BJ (cell line): ENCODE results near the gene PTPRM. TPM values are rescaled to one million over a fixed set of nuclear protein-coding genes. Genes with fewer than 3 reads are reported as not detected.

ENCODE experiments used
- CTCF ChIA-PET: fragments of 350-600 bp; formaldehyde crosslinking; extraction: SDS; loops from one replicate; lab custom pipeline; 2021; ENCODE audit warnings: antibody characterized with exemption, inconsistent platforms; lab: Yijun Ruan, JAX
- POLR2A ChIA-PET: fragments of 300-600 bp; sonication (Branson Sonifier 250); formaldehyde crosslinking; extraction: SDS; loops from one replicate; lab custom pipeline; 2021; ENCODE audit warnings: antibody characterized with exemption; lab: Charles Lee
- DNase-seq: peaks from one replicate; pipeline ENCODE4 v3.0.0-alpha.2; 2011; ENCODE audit warnings: low read depth
- H3K27me3 ChIP-seq: 2 replicates; pipeline ENCODE4 v1.6.0; 2011; ENCODE audit warnings: low read length; ENCODE audit not compliant: control insufficient read depth, insufficient read depth
- H3K36me3 ChIP-seq: 2 replicates; pipeline ENCODE4 v1.5.1; 2011; ENCODE audit warnings: low read length; ENCODE audit not compliant: control insufficient read depth, insufficient read depth
- H3K4me3 ChIP-seq: 2 replicates; pipeline ENCODE4 v1.5.1; 2011; ENCODE audit warnings: low read depth, mild to moderate bottlenecking, control low read depth, low read length
- polyA plus RNA-seq: library from polyadenylated mRNA; depleted of rRNA; stranded (reverse); fragments of >200 nt; gene quantifications from 2 replicates; pipeline ENCODE4 v1.2.3, GENCODE V29; 2011
- TF ChIP-seq, protein P1 (sequence below): IDR thresholded peaks from 2 replicates; pipeline ENCODE4 v1.5.1; 2011; ENCODE audit warnings: low read depth, mild to moderate bottlenecking, control low read depth, inconsistent platforms, low read length, moderate library complexity; ENCODE audit not compliant: insufficient read depth

Gene PTPRM
- polyA plus RNA-seq, 1 experiment: 149 TPM

DNA sequence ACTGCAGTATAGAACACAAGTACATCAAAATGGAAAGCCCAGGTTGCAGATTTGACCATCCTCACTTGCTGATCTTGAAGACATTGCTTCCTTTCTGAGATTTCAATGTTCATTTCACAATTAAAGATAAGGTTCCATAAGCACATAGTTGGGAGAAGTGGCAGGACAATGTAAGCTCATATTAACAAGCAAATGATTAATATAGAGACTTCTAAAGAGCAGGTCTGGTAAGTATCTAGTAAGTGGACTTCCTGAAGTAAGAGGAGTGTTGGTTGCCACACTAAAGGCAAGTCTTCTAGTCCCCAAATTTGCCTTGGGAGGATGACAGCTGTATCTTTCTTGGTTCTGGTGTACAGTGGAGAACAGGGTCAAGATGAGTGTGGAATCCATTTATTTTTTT lies 1.4 kb upstream of the PTPRM start:
- DNase-seq: no peak
- Histone ChIP-seq H3K4me3 (peak overlapping the region; percentile 62), H3K27me3 (no peaks in the 10 kb centered on the region), H3K36me3 (no peaks in the 10 kb centered on the region)
- TF ChIP-seq, protein P1, sequence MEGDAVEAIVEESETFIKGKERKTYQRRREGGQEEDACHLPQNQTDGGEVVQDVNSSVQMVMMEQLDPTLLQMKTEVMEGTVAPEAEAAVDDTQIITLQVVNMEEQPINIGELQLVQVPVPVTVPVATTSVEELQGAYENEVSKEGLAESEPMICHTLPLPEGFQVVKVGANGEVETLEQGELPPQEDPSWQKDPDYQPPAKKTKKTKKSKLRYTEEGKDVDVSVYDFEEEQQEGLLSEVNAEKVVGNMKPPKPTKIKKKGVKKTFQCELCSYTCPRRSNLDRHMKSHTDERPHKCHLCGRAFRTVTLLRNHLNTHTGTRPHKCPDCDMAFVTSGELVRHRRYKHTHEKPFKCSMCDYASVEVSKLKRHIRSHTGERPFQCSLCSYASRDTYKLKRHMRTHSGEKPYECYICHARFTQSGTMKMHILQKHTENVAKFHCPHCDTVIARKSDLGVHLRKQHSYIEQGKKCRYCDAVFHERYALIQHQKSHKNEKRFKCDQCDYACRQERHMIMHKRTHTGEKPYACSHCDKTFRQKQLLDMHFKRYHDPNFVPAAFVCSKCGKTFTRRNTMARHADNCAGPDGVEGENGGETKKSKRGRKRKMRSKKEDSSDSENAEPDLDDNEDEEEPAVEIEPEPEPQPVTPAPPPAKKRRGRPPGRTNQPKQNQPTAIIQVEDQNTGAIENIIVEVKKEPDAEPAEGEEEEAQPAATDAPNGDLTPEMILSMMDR: no peak
- CTCF ChIA-PET: interaction anchor here (0.7 to 2.5 kb wide), 3 partner anchors 211 to 824 kb away, joined by 3 to 10 read pairs (median 4); no protein-coding TSS in a partner anchor
- POLR2A ChIA-PET: no interaction called here

DNA sequence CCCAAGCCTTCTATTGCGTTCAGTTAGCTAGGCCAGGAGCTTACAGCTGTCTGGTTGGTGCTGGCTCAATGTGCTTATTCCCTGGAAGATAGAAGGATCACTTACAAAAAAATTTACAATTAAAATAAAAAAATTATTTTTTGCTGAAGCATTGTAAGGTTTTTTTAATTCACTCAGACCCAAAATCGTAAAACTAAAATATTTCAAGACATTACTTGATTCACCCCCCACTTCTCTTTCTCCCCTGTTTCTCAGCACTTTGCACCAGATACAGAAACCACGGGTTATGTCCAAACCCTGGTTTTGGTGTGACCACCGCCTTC lies 911 bp upstream of the PTPRM start:
- Histone ChIP-seq H3K36me3 (no peaks in the 10 kb centered on the region), H3K4me3 (peak overlapping the region; percentile 62), H3K27me3 (no peaks in the 10 kb centered on the region)
- ChIA-PET CTCF (interaction anchor here (0.8 to 2.6 kb wide), 15 partner anchors 10 to 1452 kb away, joined by 3 to 19 read pairs (median 8); no protein-coding TSS in a partner anchor), POLR2A (interaction anchor here (0.6 kb wide), 1 partner anchor 12 kb away, joined by 3 read pairs; no protein-coding TSS in a partner anchor)
- DNase-seq: no peak
- TF ChIP-seq, protein P1: no peak

DNA sequence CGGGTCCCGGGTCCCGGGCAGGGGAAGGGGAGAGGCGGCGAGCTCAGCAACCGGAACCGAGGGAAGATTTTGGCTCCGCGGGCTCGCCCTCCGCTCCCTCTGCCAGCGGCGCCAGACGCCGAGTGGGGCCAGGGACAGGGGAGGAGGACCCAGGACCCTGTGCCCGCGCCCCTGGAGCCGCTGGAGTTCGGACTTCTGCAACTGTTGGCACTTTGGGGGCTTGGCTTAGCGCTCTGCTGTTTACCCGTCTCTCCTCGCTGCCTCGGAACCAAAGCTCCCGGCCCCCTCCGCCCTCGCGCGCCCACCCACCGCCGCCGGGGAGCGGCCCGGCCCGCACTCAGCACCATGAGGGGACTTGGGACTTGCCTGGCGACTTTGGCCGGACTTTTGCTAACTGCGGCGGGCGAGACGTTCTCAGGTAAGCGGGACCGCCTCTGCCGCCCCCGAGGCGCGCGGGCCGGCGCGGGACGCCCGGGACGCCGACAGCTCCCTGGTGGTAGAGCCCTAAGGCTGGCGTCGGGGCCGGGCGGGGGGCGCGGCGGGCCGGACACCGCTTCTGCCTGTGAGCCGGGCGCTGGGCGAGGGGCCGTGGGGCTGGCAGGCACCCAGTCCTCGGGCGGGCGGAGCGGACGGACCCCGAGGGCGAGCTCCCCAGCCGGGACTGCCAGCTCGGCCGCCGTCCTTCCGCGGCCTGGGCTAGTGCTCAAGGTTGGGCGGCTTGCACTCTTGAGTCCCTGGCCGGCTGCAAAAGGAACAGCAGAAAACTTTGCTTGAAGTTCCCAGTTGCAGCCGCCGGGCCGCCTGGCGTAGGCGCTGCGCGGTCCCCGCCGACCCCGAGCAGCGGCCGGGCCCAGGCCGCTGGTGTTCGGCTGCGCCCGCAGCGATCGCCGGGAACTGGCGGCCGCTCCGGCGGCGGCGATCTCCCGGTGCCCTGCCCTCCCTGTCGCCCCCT lies 634 bp downstream of the PTPRM start:
- TF ChIP-seq, protein P1: peak; percentile 12; the same call in 1 of the 2 replicates
- Histone ChIP-seq H3K36me3 (no peaks in the 10 kb centered on the region), H3K27me3 (no peaks in the 10 kb centered on the region), H3K4me3 (peak overlapping the region; percentile 91)
- POLR2A ChIA-PET: interaction anchor here (0.6 to 0.7 kb wide), 3 partner anchors 49 to 159 kb away, joined by 3 to 5 read pairs (median 4); no protein-coding TSS in a partner anchor
- no peak for DNase-seq
- CTCF ChIA-PET: interaction anchor here (0.5 to 2.6 kb wide), 46 partner anchors 9 to 827 kb away, joined by 3 to 19 read pairs (median 4); no protein-coding TSS in a partner anchor

DNA sequence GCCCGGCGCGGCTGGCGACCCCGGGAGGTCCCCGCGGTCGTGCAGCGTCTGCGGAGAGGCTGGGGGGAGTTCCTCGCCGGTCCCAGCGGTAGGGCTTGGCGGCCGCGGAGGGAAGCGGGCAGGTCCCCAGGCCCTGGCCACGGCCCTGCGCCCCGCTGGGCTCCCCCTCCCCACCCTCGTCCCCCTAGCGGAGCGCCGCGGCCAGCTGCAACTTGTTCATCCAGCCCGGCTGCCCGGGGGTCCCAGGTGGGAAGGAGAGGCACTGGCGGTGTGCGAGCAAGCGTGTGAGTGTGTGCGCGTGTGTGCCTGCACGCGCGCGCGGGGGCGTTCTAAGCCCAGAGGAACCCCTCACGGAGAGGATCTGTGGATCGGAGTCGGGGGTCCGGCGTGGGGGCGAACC lies 1.3 kb downstream of the PTPRM start:
- no peak for DNase-seq
- ChIA-PET CTCF (interaction anchor here (0.7 to 2.6 kb wide), 13 partner anchors 8 to 827 kb away, joined by 3 to 19 read pairs (median 3); no protein-coding TSS in a partner anchor), POLR2A (no interaction called here)
- TF ChIP-seq, protein P1: peak; percentile 43; the same call in 1 of the 2 replicates
- Histone ChIP-seq H3K36me3 (no peaks in the 10 kb centered on the region), H3K27me3 (no peaks in the 10 kb centered on the region), H3K4me3 (peak overlapping the region; percentile 91)

DNA sequence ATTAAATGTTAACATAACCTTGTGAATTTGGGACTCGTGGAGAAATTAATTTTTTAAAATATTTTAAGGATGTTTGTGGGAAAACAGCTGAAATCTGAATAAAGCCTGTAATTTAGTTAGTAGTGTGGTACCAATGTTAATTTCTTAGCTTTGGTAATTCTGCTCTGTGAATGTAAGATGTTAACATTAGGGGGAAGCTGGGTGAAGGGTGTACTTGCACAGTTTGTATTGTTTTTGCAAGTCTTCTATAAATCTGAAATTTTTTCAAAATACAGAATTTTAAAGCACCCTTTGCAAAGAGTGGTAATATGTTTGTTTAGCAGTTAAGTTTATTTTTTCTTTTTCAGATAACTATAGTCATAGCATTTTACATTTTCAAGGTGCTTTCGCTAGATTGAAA lies 4.5 kb downstream of the PTPRM start:
- TF ChIP-seq, protein P1: no peak
- no peak for DNase-seq
- Histone ChIP-seq H3K36me3 (no peaks in the 10 kb centered on the region), H3K27me3 (no peaks in the 10 kb centered on the region), H3K4me3 (no peak overlapping the region)
- ChIA-PET POLR2A (no interaction called here), CTCF (no interaction called here)
